CD4-positive, alpha-beta T cell treated with Interleukin-21 for 1 hour (primary cell): ENCODE measurements around the gene SPDL1.
A peak's percentile ranks its signal among the peaks of the same experiment; 100 is the strongest.

Experiments
- DNase-seq: peaks from one replicate; pipeline ENCODE4 v3.0.0-alpha.2; 2020

The SPDL1 gene

GRCh38 chr5:169634606-169635005 lies 51.0 kb downstream of the SPDL1 start:
- no peak for DNase-seq

- no peak for DNase-seq
These were observed 52.4 kb downstream of the SPDL1 start for GRCh38 chr5:169635936-169636335.

GRCh38 chr5:169636477-169637084 lies 53.0 kb downstream of the SPDL1 start:
- DNase-seq, result no peak

- DNase-seq, result peak; percentile 71
These were observed 53.5 kb downstream of the SPDL1 start, which contains the start of gene DOCK2 for GRCh38 chr5:169637085-169637548. Gene DOCK2, plus strand, starts transcription at chr5:169637275. Its CDS starts 52 bp downstream, at chr5:169637327.

GRCh38 chr5:169637549-169638121 lies 54.1 kb downstream of the SPDL1 start:
- DNase-seq, result peak; percentile 71

GRCh38 chr5:169641253-169641652 lies 57.7 kb downstream of the SPDL1 start:
- DNase-seq, result no peak

- no peak for DNase-seq
These were observed 63.3 kb downstream of the SPDL1 start for GRCh38 chr5:169646856-169647255.

GRCh38 chr5:169647566-169647965 lies 64.0 kb downstream of the SPDL1 start:
- no peak for DNase-seq

GRCh38 chr5:169648725-169649310 lies 65.2 kb downstream of the SPDL1 start:
- DNase-seq, result no peak

- DNase-seq, result peak; percentile 32
These were observed 65.9 kb downstream of the SPDL1 start for GRCh38 chr5:169649486-169649885.

- DNase-seq, result peak; percentile 47
These were observed 67.2 kb downstream of the SPDL1 start for GRCh38 chr5:169650701-169651331.

- DNase-seq, result no peak
These were observed 68.0 kb downstream of the SPDL1 start for GRCh38 chr5:169651526-169651925.

- DNase-seq, result no peak
These were observed 68.5 kb downstream of the SPDL1 start for GRCh38 chr5:169652057-169652456.

- DNase-seq, result no peak
These were observed 69.5 kb downstream of the SPDL1 start for GRCh38 chr5:169653091-169653490.
